HG02870 (cell line): ENCODE data around the gene EXOC6.
"Not testable (repeated sequence)": the region's sequence is repeated elsewhere in the genome, so short reads cannot be mapped to it uniquely, and the experiment has no call there.

ENCODE experiments used
- ATAC-seq: cut with Tn5 transposase; IDR thresholded peaks from one replicate; pipeline ENCODE4 v1.9.1; 2021; ENCODE audit warnings: mild to moderate bottlenecking, moderate library complexity; ENCODE audit not compliant: unreplicated experiment

The EXOC6 gene

DNA sequence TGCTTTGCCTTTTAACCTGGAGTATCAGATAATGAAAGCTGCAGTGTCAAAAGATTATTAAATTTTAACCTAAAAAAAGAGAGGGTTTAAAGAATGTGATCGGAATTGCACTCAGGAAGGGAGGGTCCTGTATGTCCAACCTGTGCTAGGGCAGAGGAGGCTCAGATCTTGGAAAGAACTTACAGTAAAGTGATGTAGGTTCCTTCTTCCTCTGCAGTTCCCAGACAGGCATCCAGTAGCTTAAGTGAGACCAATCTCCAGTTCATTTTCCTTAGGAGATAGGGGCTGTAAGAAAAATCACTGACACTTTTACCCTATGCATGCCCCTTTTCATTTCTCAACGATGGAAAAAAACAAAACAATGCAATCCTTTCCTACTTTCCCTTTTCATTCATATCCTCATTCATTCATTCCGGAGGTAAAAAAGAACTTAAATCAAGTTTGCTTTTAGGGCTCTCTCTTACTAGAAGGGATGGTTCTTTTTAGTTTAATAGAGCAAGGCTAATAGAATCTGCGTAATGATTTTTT lies 28.3 kb downstream of the EXOC6 start:
- no peak for ATAC-seq

DNA sequence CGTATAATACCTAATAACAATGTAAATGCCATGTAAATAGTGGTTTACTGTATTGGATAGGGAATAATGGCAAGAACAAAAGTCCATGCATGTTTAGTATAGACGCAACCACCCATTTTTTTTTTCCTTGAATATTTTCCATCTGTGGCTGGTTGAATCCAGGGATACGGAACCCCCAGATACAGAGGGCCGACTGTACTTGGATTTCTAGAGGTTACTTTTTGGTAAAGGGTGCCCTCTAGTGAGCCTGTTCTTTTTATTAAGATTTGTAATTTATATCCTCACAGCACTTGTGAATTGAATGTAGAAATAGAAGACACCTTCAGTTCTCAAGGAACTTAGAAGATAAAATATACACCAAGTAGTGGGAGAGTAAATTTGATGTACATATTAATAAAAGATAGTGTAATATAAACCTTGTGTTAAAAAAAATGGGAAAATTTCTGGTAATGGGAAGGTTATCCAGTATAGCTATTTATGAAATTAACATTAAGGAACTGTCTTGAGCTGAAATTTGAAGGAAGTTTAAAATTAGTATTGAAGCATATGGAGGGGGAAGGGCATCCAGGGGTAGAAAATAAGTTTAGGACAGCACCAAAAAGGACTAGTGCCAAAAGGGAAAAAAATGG lies 32.0 kb downstream of the EXOC6 start:
- no peak for ATAC-seq

DNA sequence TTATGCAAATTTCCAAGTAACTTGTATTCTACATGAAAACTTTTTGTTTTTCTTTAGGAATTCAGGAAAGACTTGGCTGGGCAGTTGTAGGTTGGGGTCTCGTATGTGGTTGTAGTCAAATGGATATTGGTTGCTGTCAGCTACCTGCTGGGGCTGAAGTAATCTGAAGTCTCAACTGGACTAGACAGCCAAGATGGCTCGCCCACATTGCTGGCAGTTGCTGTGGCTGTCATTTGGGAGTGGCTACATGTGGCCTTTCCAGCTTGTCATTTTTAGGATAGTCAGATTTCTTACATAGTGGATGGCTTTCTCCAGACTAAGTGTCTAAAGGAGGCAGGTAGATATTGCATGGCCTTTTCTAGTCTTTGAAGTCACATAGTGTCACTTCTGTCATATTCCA lies 32.6 kb downstream of the EXOC6 start:
- ATAC-seq: no peak

DNA sequence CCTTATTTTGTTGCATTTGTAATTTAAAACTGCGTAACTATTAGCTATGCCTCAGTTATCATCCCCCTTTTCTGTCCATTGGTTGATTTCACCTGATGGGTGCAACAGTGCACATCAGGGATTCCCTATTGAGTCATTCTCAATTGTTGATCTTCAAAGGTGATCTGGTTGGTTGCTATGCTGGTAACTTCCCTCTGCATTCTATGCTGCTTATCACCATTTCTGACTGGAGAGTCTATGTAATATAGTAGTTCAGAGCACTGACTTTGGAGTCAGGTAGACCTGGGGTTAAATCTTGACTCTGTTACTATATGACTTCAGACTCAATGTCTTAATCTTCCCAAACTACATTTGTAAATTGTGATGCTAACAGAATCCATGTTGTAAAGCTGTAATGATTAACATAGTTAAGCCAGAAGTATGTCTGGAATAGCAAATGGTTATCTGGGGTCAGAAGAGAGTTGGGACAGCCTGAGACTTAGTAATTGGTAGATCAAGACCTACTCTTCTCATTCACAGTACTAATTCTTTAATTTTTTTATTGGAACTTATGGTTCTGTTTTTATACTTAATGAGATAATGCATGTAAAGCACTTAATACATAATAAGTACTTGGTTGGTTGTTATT lies 38.1 kb downstream of the EXOC6 start:
- no peak for ATAC-seq

DNA sequence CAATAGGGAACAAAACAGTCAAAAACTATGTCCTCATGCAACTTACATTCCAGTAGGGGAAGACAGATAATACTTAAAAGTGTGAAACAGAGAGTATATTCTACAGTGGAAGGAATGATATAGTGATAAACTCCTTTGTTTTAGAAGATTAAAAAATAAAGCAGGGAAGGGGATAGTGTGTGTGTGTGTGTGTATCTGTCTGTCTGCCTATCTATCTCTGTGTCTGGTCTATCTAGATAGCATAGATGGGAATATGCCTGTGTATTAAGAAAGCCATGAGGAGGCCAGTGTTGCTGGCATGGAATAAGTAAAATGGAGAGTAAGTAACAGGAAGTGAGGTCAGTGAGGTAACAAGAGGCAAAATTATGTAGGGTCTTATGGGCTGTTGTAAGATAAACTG lies 42.2 kb downstream of the EXOC6 start:
- ATAC-seq: no peak

DNA sequence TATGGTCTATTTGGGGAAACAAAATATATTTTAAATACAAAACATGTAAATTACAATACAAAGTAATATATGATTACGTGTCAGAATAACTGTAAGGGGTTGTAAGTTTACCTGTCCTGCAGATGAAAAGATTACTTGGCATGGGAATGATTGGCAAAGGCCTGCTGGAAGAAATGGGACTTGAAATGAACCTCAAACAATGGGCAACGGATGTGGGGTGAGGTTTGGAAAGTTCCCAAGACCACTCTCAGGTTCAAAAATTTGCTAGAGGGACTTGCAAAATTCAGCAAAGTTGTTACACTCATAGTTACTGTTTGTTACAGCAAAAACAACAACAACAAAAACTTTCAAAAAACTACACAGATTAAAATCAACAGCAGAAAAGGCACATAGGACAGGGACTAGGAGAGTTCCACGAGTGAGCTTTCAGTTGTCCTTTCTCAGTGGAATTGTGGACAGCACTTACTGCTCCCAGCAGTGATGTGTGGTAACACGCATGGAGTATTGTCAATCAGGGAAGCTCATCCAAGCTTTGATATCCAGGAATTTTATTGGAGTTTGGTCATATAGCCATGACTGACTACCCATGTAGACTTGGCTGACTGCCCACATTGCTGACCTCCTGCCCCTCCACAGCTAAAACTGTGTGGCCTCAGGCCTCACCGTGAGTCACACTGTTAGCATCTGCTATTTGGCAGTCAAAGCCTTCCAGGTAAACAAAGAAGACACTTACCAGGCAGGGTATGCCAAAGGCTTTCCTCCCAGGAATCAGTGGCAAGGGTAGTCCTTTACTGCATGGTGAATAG lies 43.8 kb downstream of the EXOC6 start:
- no peak for ATAC-seq

DNA sequence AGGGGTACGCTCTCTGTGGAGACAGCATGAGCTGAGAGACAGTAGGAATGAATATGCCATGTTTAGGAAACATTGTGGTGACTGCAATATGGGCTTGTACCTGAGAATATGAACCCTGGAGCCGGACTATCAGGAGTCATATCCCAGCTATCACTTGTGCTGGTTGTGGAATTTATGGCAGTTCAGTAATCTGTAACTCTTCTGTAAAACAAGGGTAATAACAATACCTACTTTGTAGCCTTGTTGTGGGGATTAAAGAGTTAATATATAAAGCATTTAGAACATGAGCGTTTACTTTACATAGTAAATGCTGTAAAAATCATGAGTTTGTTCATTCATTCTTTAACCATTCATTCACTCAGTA lies 44.4 kb downstream of the EXOC6 start:
- no peak for ATAC-seq

DNA sequence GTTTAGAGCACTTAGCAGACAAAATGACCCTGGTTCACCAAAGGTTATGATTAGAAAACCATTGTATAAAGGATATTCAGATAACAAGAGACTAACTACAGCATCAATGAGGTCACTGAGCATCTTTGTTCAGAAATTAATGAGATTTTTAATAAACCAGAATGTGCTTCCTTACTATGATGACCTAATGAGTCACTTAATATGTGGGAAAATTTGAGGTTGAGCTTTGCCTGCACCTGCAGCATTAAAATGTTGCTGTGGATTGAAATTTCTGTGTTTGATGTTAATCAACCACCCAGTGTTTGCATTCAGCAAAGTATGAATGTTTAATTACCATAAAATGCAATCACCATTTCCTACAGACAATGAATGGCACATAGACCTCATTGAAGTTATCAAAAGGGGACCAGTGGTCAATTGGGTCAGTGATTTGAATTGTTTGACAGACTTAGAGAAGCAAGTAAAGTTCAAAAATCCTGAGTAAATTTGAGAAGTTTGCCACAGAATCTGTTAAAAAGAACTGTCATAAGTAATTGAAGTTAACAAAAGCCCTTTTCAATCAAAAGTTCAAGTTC lies 45.8 kb downstream of the EXOC6 start:
- ATAC-seq: no peak

DNA sequence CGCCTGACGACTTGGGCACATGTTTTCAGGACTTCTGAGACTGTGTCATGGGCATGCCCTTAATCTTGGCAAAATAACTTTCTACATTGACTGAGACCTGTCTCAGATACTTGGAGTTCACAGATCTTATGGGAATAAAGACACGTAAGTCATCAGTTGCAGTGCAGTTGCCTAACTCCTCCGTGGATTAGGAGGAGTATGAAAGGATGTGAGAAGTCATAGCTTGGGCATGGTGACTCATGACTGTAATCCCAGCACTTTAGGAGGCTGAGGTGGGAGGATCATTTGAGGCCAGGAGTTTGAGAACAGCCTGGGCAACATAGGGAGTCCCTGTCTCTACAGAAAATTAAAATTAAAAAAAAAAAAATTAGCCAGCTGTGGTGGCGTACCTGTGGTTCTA lies 49.6 kb downstream of the EXOC6 start:
- ATAC-seq: no peak

DNA sequence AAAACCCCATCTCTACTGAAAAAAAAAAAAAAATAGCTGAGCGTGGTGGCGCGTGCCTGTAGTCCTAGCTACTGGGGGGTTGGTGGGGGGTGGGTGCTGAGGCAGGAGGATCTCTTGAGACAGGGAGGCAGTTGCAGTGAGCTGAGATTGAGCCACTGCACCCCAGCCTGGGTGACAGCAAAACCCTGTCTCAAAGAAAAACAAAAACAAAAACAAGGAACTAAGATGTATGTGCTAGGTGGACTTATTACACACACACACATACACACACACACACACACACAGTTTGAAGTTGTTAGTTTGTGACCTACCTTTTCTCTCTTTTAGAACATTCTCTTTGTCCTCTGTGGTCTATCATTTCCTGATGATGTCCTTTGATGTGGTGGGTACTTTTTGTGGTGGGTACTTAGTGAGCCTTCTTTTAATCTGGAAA lies 53.5 kb downstream of the EXOC6 start:
- no peak for ATAC-seq

DNA sequence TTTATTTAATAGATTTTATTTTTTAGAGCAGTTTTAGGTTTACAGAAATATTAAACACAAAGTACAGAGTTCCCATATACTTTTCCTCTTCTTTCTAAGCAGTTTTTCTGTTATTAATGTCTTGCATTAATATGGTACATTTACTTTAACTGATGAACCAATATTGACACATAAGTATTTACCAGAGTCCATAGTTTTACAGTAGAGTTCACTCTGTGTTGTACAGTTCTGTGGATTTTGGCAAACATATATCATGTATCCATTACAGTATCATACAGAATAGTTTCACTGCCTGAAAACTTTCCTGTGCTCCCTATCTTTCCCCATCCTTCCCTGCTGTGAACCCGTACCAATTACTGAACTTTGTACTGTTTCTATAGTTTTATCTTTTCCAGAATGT lies 55.3 kb downstream of the EXOC6 start:
- ATAC-seq: no peak

DNA sequence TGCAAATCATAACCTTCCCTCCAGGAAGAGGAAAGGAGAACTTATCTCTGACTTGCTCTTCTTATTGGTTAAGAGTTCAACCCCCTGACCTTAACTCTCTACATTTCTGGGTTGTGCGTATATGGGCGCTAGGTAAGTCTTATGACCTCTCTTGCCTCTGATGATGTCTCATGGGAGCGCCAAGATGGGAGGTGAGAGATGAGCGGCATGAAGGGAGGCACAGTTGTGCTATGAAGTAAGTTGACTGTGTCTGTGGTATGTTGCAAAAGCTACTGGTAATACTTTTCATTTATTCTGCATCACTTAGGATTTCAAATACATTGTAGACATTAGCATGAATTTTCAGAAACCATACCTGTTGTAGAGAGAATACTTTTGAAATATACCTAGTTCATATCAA lies 59.0 kb downstream of the EXOC6 start:
- no peak for ATAC-seq

DNA sequence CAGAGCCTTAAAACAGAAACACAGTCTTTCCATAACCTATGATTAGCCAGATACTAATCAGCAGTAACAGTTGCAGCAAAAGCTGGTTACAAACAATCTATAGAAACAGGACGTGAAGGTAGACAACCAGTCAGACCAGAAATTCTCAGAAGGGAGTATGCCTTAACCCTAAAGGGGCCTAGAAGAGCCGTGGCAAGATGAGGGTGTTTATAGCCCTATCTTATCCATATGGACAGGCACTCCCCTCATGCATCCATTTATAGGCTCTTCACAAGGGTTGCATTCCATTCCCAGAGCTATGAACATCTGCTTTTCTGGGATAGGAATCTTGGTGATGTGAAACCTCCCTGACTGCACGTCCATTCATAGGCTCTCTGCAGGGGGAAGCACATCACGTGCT lies 64.3 kb downstream of the EXOC6 start:
- ATAC-seq: not testable (repeated sequence)

DNA sequence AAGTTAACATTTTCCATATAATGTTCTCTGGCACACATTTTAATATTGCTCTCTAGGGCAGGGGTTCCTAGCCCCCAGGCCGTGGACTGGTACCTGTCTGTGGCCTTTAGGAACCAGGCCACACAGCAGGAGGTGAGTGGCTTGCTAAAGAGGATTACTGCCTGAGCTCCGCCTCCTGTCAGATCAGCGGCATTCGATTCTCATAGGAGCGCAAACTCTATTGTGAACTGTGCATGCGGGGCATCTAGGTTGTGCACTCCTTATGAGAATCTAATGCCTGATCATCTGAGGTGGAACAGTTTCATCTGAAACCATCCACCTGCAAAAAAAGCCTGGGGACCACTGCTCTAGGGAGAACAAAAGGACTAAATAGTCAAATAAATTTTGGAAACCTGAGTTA lies 65.7 kb downstream of the EXOC6 start:
- no peak for ATAC-seq

DNA sequence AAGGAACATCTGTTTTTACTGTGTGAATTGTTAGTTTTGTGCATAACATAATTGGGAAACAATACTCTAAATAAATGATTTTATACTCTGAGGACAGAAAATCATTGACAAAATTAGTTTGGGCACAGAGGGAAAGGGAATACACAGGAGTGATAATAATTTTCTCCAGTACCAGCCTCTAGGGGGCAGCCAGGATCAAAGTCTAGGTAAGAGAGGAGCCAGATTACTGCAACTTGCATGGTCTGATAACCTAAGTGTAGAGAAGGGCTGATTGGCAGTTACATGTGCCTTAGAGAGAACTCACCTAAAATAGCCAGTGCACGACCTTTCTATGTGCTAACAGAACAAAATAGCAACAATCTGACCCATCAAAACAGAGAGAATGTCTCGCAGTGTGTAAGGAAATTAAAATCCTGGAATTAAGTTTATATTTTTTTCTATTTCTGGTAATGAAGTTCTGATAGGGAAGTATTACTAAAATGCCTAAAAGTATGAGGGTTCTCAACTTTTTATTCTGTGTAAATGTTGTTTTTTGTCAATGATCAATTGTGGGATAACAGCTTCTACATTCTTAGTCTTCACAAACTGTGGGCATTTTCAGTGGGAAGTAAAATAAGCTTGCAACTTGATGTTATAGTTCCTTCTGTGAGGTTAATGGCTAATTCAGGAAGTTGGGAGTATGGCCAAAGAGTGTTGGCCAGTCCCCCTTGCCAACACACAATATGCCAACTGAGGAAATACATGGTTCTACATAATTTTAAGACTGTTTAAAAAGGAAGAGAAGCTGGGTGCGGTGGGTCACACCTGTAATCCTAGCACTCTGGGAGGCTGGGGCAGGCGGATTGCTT lies 66.4 kb downstream of the EXOC6 start:
- peak; percentile 71 for ATAC-seq

DNA sequence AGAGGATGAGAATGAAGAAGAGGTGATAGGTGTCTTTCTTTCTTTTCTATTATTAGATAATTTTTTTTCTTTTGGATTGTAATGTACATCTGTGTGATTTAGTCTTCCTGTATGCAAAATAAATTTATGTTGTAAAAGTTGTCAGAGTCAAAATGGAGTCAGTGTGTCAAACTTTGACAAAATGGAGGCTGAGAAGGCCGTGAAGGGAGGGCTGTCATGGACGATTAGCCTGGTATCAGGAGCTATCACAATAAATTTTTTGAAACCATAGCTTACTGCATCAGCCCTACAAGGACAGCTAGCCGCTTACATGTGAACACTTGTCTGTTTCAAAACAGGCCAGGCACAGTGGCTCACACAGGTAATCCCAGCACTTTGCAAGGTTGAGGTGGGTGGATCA lies 67.6 kb downstream of the EXOC6 start:
- no peak for ATAC-seq

DNA sequence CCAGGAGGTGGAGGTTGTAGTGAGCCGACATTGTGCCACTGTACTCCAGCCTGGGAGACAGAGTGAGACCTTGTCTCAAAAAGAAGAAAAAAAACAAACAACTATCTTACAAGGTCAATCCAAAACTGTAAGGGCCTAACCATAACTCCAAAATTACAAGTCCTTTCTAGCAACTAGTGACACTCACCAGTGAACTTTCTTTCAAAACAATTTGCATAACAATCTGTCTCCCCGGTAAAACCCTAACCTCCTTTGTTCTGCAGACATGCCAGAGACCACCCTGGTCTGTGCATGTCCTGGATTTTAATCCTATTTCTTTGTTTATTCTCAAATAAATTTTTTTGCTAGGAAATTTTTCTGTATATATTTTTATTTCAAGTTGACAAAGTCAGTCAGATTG lies 68.1 kb downstream of the EXOC6 start:
- no peak for ATAC-seq

DNA sequence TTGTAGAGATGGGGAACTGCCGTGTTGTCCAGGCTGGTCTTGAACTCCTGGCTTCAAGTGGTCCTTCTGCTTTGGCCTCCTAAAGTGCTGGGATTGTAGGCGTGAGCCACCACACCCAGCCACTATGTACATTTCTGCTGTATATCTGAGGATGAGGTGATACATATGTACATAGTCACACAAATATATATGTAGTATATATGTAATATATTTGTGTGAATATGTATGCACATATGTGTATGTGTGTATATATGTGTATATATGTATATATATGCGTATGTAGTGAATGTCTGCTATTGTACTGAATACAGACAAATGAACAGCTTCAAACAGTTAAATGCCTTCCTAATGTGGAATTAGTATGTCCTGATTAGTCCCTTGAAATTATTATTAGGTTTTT lies 70.3 kb downstream of the EXOC6 start:
- ATAC-seq: no peak

DNA sequence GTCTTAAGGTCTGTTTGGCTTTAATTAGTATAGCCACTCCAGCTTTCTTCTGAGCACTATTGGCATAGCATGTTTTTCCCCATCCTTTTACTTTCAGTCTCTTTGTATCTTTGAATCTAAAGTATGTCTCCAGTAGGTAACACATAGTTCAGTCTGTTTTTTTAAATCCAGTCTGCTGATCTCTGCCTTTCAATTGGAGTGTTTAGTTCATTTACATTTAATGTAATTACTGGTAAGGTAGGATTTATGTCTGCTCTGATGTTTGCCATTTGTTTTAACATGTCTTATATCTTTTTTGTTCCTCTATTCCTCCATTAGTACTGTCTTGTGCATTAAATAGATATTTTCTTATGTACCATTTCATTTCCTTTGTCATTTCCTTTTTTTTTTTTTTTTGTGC lies 72.5 kb downstream of the EXOC6 start:
- ATAC-seq: no peak

DNA sequence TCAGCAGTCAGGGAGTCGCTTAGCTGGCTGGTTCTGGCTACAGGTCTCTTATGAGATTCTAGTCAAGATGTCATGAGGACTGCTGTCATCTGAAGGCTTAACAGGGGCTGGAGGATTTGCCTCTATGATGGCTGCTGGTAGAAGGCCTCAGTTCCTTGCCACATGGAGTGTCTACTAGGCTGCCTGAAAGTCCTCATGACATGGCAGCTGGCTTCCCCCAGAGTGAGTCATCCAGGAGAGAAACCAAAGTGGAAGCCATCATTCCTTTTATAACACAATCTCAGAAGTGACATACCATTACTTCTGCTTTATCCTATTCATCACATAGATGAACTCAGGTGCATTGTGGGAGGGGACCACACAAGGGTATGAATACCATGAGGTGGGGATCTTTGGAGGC lies 75.1 kb downstream of the EXOC6 start:
- no peak for ATAC-seq

DNA sequence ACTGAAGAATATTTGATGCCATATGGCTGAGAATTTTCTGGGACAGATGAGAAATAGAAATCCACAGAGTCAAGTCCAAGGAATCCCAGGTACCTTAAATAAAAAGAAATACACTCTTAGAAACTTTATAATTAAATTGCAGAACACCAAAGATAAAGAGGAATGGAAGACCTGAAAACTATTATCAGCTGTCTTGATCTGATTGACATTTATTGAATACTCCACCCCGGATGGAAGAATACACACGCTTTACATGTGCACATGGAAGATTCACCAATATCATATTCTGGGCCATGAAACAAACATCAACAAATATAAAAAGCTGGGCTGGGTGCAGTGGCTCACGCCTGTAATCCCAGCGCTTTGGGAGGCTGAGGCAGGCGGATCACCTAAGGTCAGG lies 81.6 kb downstream of the EXOC6 start:
- ATAC-seq: no peak
